HL-60 (cell line): ENCODE data around the gene CMIP.

Experiments used
- CTCF ChIP-seq: IDR thresholded peaks from one replicate; pipeline ENCODE4 v1.5.1; 2011; ENCODE audit warnings: low read length, control low read depth, inconsistent platforms; ENCODE audit not compliant: insufficient read depth
- GABPA ChIP-seq: IDR thresholded peaks from 2 replicates; pipeline ENCODE4 v1.6.1; 2012; ENCODE audit warnings: low read depth
- POLR2AphosphoS5 ChIP-seq: IDR thresholded peaks from 2 replicates; pipeline ENCODE4 v1.6.1; 2012; ENCODE audit warnings: low read depth
- SPI1 ChIP-seq: IDR thresholded peaks from 2 replicates; pipeline ENCODE4 v1.6.1; 2012; ENCODE audit warnings: low read depth, mild to moderate bottlenecking, borderline replicate concordance
- TF ChIP-seq, protein P1 (sequence below): IDR thresholded peaks from 2 replicates; pipeline ENCODE4 v1.6.1; 2012; ENCODE audit warnings: low read depth; ENCODE audit not compliant: insufficient replicate concordance

DNA sequence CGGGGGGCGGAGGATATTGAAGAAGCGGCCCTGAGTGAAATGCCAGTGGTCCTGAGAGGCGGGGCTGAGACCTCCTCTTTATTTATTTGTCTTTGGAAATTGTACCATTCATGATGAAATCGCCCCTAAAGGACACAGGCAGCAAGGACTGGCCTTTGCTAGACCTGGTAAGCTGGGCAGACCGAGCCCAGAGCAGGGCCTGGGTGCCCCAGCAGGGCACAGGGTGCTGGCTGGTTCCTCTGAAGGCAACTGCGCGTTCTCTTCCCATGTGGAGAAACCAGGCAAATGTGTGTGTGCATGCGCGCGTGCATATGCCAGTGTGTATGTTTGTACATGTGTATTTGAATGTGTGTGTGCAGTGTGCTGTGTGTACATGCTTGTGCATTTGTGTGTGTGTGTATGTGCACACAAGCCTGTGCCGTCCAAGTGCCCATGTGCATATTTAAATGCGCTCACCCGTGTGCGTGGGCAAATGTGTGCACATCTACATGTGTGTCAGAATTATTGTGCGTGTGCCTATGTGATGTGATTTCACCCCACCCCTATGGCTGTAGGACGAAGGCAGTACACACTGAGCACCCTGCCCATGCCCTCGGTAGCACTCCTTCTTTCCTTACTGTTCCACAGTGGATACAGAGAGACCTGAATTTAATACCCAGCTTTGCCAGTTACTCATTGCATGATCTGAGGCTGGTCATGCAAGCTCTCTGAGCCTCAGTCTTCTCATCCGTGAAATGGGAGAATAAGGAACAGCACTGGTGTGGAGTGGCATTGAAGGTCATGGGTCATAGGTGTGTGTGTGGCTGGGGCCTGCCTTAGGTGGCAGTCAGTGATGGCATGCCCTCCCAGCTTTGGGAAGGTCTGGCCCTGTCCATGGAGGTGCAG lies 105.2 kb downstream of the CMIP start:
- TF ChIP-seq CTCF: no peak
- TF ChIP-seq, protein P1, sequence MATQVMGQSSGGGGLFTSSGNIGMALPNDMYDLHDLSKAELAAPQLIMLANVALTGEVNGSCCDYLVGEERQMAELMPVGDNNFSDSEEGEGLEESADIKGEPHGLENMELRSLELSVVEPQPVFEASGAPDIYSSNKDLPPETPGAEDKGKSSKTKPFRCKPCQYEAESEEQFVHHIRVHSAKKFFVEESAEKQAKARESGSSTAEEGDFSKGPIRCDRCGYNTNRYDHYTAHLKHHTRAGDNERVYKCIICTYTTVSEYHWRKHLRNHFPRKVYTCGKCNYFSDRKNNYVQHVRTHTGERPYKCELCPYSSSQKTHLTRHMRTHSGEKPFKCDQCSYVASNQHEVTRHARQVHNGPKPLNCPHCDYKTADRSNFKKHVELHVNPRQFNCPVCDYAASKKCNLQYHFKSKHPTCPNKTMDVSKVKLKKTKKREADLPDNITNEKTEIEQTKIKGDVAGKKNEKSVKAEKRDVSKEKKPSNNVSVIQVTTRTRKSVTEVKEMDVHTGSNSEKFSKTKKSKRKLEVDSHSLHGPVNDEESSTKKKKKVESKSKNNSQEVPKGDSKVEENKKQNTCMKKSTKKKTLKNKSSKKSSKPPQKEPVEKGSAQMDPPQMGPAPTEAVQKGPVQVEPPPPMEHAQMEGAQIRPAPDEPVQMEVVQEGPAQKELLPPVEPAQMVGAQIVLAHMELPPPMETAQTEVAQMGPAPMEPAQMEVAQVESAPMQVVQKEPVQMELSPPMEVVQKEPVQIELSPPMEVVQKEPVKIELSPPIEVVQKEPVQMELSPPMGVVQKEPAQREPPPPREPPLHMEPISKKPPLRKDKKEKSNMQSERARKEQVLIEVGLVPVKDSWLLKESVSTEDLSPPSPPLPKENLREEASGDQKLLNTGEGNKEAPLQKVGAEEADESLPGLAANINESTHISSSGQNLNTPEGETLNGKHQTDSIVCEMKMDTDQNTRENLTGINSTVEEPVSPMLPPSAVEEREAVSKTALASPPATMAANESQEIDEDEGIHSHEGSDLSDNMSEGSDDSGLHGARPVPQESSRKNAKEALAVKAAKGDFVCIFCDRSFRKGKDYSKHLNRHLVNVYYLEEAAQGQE: no peak
- no peak for TF ChIP-seq POLR2AphosphoS5
- TF ChIP-seq SPI1: no peak
- no peak for TF ChIP-seq GABPA
